ENCODE data around the gene SLC22A23. TPM values are rescaled to one million over a fixed set of nuclear protein-coding genes. Genes with fewer than 3 reads are reported as not detected.
A peak's percentile ranks its signal among the peaks of the same experiment; 100 is the strongest.

Gene SLC22A23
- total RNA-seq, 4 donors from 2014 or later = 16.6 to 21.8 (median 17.6) TPM

DNA sequence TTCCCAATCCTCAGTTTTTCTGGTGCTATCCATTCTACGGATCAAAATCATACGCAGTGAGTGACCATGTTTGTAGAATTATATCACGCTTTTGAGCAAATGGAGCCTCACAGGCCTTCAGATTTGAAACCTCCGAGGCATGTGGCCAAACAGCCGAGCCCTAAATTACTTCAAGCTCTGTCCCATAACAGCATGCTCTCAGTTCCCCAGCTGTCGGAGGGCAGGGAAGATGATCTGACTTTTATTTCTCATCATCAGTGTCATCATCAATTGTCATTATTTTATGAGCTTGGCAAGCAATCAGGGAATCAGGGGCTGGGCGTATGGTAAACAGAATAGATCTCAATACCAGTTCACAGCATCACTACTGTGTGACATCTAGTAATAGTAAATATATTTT, 124.9 kb downstream of the SLC22A23 start:
- no peak for DNase-seq
- Histone ChIP-seq H3K27me3 (no peaks in the 10 kb centered on the region), H3K4me3 (replicated peaks in 1 of 3) (no peak overlapping the region), H3K27ac (no peak overlapping the region), H3K4me1 (peaks cover 11 to 17% of the 10 kb centered on the region in 2 donors), H3K36me3 (no peaks in the 10 kb centered on the region), H3K9me3 (no peaks in the 10 kb centered on the region)
- TF ChIP-seq POLR2A (IDR thresholded peaks at IDR 0.05) = no peak
- 85 to 92% methylated on average over 7 of the region's 7 CpGs for WGBS, 2 donors
- intact Hi-C loops (cut with DNase I) = no loop called here

DNA sequence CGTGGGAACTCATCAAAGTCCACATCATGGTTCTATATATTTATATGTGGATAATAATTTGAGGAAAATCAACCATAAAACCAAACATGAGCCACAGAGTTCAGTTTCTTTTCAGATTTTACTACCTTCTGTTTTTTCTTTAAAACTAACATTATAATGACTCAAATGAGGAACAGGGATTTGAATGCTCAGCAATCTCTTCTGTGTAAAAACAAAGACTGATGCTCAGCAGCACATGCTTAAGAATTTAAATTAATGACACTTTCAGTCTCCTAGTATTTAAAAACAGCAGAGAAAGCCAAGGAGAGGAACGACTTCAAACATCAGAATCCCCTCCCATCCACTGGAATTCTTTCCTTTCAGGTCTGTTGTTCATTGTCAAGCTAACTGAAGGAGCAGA, 125.4 kb downstream of the SLC22A23 start:
- no peak overlapping the region for H3K27ac ChIP-seq
- H3K36me3 ChIP-seq = no peaks in the 10 kb centered on the region
- WGBS, 2 donors = 44 to 79% methylated on average over 2 of the region's 2 CpGs
- peaks cover 11 to 17% of the 10 kb centered on the region in 2 donors for H3K4me1 ChIP-seq
- no peaks in the 10 kb centered on the region for H3K27me3 ChIP-seq
- intact Hi-C loops (cut with DNase I) = no loop called here
- TF ChIP-seq, protein P1, sequence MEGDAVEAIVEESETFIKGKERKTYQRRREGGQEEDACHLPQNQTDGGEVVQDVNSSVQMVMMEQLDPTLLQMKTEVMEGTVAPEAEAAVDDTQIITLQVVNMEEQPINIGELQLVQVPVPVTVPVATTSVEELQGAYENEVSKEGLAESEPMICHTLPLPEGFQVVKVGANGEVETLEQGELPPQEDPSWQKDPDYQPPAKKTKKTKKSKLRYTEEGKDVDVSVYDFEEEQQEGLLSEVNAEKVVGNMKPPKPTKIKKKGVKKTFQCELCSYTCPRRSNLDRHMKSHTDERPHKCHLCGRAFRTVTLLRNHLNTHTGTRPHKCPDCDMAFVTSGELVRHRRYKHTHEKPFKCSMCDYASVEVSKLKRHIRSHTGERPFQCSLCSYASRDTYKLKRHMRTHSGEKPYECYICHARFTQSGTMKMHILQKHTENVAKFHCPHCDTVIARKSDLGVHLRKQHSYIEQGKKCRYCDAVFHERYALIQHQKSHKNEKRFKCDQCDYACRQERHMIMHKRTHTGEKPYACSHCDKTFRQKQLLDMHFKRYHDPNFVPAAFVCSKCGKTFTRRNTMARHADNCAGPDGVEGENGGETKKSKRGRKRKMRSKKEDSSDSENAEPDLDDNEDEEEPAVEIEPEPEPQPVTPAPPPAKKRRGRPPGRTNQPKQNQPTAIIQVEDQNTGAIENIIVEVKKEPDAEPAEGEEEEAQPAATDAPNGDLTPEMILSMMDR (IDR thresholded peaks at IDR 0.05) = no peak
- H3K9me3 ChIP-seq = no peaks in the 10 kb centered on the region
- H3K4me3 ChIP-seq (replicated peaks in 1 of 3) = no peak overlapping the region
- DNase-seq = no peak

- Histone ChIP-seq H3K9me3 (no peaks in the 10 kb centered on the region), H3K4me1 (peaks cover 11 to 16% of the 10 kb centered on the region in 2 donors), H3K27ac (no peak overlapping the region), H3K27me3 (no peaks in the 10 kb centered on the region), H3K4me3 (replicated peaks in 1 of 3) (no peak overlapping the region), H3K36me3 (no peaks in the 10 kb centered on the region)
- intact Hi-C loops (cut with DNase I) = no loop called here
- DNase-seq = no peak
- TF ChIP-seq, protein P1 (IDR thresholded peaks at IDR 0.05) = no peak
- no peak for TF ChIP-seq POLR2A (IDR thresholded peaks at IDR 0.05)
- WGBS, 2 donors = 87 to 94% methylated on average over 6 of the region's 6 CpGs
These were observed 126.7 kb downstream of the SLC22A23 start for GRCh38 chr6:3330199-3330598.

GRCh38 chr6:3329393-3330051, 127.3 kb downstream of the SLC22A23 start:
- TF ChIP-seq POLR2A (IDR thresholded peaks at IDR 0.05) = no peak
- TF ChIP-seq, protein P1 (IDR thresholded peaks at IDR 0.05) = no peak
- H3K27me3 ChIP-seq = no peaks in the 10 kb centered on the region
- no peaks in the 10 kb centered on the region for H3K9me3 ChIP-seq
- peaks cover 6 to 13% of the 10 kb centered on the region in 2 donors for H3K4me1 ChIP-seq
- intact Hi-C loops (cut with DNase I) = no loop called here
- H3K36me3 ChIP-seq = no peaks in the 10 kb centered on the region
- no peak overlapping the region for H3K4me3 ChIP-seq (replicated peaks in 1 of 3)
- DNase-seq = no peak
- WGBS, 2 donors = 87 to 88% methylated on average over 17 to 26 of the region's 26 CpGs
- H3K27ac ChIP-seq = no peak overlapping the region

- H3K9me3 ChIP-seq = no peaks in the 10 kb centered on the region
- no peak overlapping the region for H3K27ac ChIP-seq
- TF ChIP-seq POLR2A (IDR thresholded peaks at IDR 0.05) = no peak
- TF ChIP-seq, protein P1 (IDR thresholded peaks at IDR 0.05) = no peak
- no peak overlapping the region for H3K4me3 ChIP-seq (replicated peaks in 1 of 3)
- no peaks in the 10 kb centered on the region for H3K36me3 ChIP-seq
- H3K27me3 ChIP-seq = no peaks in the 10 kb centered on the region
- H3K4me1 ChIP-seq = peaks cover 0 to 13% of the 10 kb centered on the region in 2 donors
- peak; percentile 63 to 78 for DNase-seq
- 39 to 41% methylated on average over 10 of the region's 10 CpGs for WGBS, 2 donors
- intact Hi-C loops (cut with DNase I) = no loop called here
These were observed 128.1 kb downstream of the SLC22A23 start for GRCh38 chr6:3328796-3329195.
